ENCODE results near the gene PNPLA7.

The PNPLA7 gene

DNA sequence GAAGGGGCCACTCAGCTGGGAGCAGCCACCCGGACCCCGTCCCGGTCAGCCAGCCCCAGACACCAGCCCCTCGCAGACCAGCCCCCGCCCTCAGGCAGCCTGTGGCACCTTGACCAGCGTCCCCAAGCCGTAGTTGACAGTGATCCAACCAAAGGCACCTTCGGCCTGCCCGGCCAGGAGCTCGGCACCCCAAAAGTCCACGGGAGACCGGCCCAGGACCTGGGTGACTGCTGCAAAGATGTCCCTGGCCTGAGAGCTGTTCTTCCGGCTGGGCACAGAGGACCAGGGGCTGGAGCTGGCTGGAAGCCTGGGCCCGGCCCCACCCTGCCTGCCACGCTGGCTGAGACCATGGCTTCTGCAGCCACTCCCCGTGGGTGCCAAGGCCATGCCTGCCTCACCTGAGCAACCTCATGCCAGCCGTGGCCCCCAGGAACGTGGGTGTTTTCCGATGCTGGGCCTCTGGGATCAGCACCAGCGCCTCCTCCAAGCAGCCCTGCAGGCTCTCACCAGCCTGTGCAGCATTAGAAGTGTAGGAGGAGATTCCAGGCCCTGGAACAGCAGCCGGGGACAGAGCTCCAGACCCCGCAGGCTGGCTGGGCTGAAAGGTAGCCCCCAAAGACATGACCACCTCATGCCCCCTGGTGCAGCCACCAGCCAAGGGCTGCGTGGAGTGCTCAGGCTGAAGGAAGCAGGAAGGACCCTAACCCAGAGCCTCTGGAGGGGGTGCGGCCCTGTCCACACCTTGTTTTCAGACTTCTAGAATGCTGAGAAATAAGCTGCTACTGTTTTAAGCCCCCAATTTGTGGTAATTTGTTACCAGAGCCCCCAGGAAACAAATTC, 113.2 kb downstream of the PNPLA7 start:
- DNase-seq (ENCODE audit: low read depth, low spot score), result no peak

DNA sequence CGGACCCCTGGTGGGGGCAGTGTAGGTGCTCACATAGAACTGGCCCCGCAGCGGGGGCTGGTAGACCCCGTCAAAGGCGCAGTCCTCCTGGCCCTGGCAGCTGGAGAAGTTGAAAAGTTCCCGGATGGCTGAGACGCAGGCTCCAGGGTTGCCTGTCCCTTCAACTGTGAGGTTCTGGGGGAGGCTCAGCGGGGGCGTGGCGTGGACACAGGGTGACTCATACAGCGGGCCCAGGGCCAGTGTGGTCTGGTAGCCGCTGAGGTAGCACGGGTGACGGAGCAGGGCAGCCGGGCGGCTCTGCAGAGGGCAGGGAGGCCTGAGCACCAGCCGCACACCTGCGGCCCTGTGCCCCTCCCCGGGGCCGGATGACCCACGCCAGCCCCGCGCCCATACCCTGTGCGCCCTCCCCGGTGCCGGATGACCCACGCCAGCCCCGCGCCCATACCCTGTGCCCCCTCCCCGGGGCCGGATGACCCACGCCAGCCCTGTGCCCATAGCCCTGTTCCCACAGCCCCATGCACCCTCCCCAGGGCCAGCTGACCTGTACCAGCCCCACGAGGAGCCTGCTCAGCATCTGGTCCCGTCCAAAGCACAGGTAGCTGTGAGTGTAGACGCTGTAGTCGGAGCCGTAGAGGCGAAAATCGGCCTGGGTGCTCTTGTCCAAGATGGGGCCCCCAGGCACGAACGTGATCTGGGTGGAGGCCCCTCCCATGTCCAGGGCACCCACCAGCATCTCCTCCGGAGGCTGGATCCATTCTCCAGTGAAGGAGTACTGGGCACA, 114.0 kb downstream of the PNPLA7 start:
- DNase-seq (ENCODE audit: low read depth, low spot score), result peak; percentile 96

DNA sequence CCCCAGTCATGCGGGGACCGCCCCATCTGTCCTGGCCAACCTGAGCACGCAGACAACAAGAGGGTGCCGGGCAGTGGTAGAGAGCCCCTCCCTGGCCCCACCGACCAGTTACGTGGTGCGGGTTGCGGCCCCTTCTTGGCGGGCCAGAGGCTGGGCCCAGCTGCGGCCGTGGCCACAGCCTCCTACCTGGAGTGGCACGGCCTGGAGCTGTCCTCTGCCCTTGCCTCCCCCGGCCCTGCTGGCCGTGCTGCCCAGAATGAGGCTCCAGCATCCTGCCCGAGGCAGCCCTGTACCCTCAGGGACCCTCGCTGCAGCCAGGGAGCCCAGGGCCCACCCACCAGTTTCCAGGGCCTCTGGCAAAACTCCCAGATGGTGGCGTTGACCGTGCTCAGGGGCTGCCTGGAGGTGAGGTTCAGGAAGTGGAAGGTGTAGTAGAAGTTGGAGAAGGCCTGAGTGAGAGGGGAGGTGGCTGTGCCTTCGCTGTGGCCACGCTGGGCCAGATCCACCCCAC, 114.8 kb downstream of the PNPLA7 start:
- no peak for DNase-seq (ENCODE audit: low read depth, low spot score)

DNA sequence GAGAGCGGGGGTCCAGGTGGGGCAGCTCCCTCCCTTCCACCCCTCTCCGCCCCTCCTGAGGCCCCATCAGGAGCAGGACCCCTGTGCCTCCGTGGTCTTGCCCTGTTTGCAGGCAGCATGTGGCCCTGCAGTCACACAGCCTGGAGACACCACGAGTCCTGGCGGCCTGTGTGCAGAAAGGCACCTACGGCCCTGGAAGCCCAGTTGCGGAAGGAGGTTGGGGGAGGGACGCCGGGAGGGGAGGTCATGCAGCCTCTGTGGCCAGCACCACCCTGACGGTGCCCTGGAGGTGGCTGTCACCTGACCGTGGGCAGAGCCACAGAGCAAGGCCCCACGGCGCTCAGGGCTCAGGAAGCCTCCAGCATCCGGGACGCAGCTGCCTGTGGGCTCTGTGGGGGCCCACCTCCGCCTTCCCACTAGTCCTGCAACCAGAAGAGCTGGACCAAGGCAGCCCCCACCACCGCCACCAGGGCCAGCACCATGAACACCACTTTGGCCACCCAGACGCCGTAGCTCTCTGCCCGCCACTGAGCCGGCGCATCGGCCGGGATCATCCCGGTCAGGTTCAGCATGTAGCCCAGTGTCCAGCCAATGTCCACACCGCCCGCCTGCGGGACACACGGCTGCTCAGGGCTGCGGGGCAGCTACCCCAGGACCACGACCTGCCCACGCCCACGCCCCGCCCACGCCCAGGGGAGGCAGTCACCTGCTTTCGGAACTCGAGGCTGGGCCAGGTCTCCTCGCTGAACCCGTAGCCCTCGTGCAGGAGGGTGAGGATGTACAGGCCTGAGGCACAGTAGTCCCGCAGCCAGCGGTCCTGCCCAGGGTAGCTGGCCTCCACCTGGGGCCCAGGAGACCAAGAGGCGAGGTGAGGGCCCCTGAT, 115.5 kb downstream of the PNPLA7 start:
- DNase-seq (ENCODE audit: low read depth, low spot score), result no peak

DNA sequence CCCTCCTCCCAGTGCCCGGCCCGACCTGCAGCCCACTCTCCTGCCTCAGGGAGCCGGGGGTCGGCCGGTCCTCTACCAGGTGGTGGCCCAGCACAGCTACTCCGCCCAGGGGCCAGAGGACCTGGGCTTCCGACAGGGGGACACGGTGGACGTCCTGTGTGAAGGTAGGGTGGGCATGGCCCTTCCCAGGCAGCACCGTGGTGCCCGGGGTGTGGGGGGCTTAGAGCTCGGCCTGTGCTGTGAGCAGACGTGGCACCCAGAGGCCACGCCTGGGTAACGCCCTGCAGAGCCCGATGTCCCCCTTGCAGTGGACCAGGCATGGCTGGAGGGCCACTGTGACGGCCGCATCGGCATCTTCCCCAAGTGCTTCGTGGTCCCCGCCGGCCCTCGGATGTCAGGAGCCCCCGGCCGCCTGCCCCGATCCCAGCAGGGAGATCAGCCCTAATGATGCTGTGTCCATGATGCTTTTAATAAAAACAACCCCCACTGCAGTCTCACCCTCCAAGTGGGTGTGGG, 116.2 kb downstream of the PNPLA7 start:
- no peak for DNase-seq (ENCODE audit: low read depth, low spot score)

DNA sequence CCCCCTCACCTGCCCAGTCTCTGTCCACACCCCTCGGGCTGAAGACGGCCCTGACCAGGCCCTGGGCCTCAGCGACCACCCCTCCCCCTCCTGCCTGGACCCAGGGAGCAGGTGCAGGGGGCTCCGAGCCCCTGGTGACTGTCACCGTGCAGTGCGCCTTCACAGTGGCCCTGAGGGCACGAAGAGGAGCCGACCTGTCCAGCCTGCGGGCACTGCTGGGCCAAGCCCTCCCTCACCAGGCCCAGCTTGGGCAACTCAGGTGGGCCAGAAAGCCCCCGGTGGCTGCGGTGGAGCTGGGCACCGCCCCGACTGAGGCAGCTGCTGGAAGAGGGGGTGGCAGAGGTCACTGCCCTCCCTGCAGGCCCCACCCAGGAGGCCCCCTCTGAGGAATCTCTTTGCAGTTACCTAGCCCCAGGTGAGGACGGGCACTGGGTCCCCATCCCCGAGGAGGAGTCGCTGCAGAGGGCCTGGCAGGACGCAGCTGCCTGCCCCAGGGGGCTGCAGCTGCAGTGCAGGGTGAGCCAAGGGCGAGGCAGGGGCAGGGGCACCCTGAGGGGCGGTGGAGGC, 116.8 kb downstream of the PNPLA7 start:
- no peak for DNase-seq (ENCODE audit: low read depth, low spot score)

DNA sequence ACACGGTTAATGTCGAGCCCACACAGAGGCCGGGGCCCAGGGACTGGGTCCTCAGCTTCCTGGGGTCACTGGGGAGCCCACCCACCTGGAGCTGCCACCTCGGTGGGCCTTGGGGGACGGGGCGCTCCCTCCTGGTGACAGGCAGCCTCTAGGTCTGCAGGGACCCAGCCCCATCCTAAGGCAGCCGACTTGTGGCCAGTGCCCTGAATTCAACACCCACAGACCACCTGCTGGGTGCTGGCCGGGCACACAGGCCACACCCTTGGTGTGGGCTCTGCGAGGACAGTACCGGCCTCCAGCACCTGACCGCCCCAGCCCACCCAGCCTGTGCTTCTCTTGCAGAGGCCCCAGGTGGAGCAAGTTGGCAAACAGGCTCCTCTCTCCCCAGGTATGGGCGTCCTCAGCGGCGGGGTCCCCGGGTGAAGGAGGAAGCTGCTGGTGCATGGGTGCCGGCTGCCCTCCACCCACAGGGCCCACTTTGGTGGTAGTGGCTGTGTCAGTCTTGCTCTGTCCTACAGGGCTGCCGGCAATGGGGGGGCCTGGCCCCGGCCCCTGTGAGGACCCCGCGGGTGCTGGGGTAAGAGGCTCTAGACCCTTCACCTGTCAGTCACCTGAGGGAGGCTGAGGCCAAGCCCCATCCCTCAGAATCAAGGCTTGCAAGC, 117.4 kb downstream of the PNPLA7 start:
- DNase-seq (ENCODE audit: low read depth, low spot score), result no peak

DNA sequence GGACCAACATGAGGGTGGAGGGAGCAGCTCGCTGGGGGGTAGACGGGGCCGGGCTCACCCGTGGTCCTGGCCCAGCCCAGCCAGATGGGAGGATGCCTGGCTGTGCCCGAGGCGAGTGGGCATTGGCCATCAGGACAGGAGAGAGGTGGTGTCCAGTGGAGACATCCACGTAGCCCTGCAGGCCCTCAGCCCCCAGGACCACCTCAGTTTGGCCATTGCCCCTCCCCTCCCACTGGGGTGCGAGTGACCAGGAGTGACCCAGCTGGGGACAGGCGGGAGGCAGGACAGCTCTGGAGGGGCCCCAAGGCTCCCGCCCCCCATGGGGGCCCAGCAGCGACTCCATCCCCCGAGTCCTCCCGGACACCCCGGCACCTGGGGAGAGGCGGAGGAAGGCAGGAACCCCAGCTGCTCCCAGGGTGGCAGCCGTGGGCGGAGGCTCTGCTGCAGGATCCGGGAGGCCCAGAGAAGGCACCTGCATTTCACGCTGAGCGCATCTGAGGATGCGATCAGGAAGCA, 118.7 kb downstream of the PNPLA7 start:
- no peak for DNase-seq (ENCODE audit: low read depth, low spot score)

DNA sequence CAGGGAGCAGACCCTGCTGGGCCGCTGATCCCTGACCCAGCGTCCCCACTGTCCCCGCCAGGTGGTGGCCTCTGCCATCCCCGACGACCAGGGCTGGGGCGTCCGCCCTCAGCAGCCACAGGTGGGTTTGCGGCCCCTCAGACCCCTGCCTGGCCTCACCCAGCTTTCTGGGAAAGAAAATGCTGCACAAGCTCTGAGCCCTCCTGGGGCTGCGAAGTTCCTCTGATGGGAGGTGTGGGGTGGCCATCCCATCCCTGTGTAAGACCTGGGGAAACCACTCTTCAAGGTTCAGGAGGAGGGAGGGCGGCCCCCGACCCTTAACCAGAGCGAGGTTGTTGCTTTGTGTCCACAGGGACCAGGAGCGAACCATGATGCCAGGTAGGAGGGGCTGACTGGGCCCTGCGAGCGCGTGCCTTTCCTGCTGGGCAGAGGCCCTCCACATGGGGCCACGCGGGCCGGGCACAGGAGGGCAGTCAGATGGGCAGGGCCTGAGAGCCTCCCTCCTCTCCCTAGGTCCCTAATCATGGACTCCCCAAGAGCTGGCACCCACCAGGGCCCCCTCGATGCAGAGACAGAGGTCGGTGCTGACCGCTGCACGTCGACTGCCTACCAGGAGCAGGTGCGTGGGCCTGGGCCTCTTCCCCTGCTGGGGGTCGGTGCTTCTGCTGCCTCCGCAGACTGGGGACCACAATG, 119.3 kb downstream of the PNPLA7 start:
- no peak for DNase-seq (ENCODE audit: low read depth, low spot score)

DNA sequence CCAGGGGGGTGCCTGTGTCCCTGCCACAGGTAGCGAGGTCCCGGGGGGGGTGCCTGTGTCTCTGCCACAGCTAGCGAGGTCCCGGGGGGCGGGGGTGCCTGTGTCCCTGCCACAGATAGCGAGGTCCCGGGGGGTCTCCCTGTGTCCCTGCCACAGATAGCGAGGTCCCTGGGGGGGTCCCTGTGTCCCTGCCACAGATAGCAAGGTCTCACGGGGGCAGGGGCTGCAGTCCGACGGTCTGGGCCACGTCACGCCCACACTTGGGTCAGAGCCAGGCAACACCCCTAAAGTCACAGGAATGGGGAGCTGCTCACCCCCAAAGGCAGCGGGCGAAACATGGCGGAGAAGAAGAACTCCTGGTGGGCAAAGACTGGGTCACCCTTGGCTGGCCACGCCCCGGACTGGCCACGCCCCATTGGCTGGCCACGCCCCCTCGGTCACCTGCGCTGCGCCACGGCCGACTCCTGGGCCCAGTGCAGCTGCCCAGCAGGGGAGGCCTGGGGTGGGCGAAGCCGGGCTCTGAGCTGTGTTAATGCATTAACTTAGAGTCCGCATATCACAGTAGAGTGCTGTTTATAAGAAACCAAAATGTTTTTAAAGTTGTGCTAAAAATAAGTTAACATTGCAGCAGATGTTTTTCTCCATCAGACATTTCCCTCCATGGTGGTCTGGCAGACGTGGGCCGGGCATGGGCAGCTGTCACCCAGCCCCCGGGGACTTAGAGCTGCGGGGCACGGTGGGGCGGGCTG, 120.1 kb downstream of the PNPLA7 start:
- no peak for DNase-seq (ENCODE audit: low read depth, low spot score)

DNA sequence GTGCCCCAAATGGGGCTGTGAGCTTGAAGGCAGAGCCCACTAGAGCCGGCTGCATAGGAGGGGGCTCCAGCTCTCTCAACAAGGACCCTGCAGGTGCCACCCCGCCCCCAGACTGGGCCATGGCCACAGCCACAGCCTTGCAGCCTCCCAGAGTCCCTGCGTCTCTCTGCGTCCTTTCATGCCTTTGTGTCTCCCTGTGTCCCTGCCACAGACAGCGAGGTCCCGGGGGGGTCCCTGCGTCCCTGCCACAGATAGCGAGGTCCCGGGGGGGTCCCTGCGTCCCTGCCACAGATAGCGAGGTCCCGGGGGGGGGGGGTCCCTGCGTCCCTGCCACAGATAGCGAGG, 120.7 kb downstream of the PNPLA7 start:
- no peak for DNase-seq (ENCODE audit: low read depth, low spot score)

DNA sequence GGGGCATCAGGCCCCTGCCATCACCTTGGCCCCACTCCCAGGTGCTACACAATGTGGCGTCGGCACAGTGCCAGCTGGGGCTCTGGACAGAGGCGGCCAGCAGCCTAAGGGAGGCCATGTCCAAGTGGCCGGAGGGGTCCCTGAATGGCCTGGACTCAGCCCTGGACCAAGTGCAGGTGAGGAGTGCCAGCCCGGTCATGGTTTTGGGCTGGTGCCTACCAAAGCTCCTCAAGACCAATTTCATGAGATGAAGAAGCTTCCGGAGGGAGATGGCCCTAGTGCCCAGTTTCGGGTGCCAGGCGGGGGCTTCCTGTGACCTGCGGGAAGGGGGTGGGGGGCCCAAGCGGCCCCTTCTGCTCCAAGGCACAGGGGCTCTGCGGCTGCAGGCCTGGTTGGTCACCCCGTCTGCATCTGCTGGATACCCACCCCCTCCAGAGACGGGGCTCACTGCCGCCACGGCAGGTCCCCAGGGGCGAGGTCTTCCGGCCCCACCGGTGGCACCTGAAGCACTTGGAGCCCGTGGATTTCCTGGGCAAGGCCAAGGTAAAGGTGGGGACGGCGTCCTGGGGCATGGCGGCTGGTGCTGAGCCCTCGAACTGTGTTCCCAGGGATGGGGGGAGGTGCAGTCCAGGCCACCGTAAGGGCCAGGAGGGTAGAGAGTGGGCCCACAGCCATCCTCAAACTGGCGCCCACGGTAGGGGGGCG, 121.2 kb downstream of the PNPLA7 start:
- no peak for DNase-seq (ENCODE audit: low read depth, low spot score)

DNA sequence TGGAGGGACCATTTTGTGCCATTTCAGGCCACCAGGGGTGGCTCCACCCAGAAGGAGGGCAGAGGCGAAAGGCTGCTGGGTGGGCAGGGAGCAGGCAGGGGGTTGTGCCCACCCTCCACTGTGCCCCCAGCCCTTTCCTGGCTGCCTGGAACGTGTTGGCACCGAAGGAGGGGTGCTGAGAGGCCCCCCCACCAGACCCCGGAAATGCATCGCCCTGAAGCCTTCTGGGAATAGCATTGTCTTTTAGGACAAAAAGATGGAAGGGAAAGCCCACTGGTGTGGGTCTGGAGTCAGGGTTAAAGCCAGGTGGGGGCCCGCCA, 121.9 kb downstream of the PNPLA7 start:
- DNase-seq (ENCODE audit: low read depth, low spot score), result no peak

DNA sequence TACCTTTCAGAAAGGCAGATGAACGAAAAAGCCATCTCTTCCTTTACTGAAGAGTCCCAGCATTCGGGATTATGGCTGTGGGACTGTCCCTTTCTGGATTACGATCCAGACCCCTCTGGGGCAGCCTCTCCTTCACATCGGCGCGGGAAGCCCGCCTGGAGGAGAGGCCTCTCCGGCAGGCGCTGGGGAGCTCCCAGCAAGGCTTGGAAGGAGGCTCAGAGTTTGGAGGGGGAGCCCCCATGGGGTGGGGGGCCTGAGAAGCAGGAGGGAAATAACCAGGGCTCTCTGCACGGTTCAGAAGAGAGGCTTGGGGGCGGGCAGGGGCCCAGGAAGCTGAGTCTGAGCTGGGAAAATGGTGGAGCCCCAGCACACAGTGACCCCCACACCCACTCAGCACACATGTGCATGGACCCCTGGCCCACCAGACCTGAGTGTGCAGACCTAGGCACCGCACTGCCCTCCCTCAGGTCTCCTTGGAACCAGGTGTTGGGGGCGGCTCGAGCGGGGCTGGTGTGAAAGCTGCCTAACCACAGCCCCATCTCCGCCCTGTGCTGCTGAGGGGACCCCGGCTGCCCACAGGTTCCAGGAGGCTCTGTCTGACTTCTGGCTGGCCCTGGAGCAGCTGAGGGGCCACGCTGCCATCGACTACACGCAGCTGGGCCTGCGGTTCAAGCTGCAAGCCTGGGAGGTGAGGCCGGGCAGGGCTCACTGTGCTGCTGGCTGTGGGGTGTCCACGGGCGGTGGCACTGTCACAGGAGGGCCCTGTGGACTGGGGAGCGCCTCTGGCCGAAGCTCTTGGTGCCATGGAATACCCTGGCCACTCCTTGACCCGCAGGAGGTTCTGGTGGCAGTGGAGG, 122.5 kb downstream of the PNPLA7 start:
- no peak for DNase-seq (ENCODE audit: low read depth, low spot score)

DNA sequence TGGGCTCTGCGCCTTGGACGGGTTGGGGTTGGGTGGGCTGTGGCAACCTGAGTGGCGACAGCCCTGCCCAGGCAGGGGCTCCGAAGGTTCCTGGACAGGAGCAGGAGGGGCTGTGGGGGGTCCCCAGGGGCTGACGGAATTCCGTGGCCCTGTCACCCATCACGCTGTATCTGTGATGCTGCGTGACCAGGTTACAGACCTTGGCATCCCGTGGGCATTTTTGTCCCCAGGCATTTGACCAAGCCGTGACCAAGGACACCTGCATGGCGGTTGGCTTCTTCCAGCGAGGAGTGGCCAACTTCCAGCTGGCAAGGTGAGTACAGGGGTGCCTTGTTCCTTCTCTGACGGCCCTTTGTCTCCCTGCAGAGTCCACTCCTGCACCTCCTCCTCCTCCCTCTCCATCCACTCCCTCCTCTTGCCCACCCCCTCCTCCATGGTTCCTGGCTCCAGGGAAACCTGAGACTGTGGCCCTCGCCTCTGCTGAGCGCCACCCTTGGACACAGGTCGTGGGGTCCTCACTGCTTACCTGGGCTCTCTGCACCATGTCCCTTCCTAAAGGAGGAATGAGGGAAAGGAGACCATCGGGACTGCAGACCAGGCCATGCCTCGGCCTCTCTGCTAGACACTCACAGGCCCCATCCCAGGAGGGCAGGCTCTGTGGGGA, 124.1 kb downstream of the PNPLA7 start:
- no peak for DNase-seq (ENCODE audit: low read depth, low spot score)

DNA sequence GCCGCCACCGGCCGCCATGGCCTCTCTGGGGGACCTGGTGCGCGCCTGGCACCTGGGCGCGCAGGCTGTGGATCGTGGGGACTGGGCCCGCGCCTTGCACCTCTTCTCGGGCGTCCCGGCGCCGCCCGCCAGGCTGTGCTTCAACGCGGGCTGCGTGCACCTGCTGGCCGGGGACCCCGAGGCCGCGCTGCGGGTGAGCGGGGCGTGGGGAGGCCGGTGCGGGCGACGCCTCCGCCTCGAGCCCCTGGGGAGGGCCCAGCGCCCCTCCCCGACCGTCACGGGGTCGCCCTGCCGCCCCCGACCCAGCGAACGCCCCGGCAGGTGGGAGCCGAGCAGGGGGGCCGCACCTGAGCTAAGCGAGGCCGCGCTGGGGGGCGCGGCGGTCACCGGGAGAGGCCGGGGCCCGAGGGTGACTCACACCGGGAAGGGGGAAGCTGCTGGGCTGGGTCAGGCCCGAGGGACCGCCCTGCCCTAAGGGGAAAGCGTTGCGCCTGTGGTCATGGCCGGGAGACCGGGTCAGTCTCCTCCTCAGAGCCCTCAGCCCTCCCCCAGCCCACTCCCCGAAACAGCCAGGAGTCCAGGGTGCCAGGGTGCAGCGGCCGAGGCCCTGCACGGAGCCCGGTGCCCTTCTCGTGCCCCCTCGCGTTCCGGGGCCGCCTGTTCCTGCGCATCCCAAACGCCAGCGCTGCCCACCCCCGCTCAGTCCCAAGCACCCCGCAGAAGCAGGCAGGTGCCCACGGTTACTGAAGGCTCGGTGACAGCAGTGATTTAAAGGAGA, 126.5 kb downstream of the PNPLA7 start:
- no peak for DNase-seq (ENCODE audit: low read depth, low spot score)

All from astrocyte of the hippocampus (primary cell).